ENCODE results near the gene TEX53.

DNA sequence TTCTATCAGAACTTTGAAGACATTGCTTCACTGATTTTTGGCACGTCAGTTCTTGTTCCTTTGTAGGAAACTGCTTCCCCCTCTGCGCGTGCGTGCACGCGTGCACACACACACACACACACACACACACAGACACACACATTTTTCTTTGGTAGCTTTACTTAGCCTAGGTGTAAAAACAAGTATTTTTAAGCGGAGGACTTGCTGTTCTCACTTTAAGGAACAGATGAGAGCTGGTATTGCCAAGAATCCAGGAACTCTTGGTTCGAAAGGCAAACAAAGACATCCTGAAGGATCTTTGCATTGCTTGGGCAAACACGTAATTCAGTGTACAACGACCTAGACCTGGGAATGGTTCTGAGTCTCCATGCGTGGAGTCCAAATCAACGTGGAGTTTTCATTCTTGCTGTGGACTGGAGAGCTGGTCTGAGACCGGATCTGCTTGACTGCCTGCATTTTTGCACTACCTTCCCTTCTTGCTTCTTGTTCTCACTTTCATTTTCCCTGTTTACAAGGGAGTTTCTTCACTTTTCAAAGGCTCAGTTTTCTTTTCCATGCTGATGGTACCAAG lies 38.3 kb downstream of the TEX53 start:
- TF ChIP-seq, protein P1, sequence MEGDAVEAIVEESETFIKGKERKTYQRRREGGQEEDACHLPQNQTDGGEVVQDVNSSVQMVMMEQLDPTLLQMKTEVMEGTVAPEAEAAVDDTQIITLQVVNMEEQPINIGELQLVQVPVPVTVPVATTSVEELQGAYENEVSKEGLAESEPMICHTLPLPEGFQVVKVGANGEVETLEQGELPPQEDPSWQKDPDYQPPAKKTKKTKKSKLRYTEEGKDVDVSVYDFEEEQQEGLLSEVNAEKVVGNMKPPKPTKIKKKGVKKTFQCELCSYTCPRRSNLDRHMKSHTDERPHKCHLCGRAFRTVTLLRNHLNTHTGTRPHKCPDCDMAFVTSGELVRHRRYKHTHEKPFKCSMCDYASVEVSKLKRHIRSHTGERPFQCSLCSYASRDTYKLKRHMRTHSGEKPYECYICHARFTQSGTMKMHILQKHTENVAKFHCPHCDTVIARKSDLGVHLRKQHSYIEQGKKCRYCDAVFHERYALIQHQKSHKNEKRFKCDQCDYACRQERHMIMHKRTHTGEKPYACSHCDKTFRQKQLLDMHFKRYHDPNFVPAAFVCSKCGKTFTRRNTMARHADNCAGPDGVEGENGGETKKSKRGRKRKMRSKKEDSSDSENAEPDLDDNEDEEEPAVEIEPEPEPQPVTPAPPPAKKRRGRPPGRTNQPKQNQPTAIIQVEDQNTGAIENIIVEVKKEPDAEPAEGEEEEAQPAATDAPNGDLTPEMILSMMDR (IDR thresholded peaks at IDR 0.05): no peak
- TF ChIP-seq, protein P2, sequence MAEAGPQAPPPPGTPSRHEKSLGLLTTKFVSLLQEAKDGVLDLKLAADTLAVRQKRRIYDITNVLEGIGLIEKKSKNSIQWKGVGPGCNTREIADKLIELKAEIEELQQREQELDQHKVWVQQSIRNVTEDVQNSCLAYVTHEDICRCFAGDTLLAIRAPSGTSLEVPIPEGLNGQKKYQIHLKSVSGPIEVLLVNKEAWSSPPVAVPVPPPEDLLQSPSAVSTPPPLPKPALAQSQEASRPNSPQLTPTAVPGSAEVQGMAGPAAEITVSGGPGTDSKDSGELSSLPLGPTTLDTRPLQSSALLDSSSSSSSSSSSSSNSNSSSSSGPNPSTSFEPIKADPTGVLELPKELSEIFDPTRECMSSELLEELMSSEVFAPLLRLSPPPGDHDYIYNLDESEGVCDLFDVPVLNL (CRISPR knock-in tag; IDR thresholded peaks at IDR 0.05; ENCODE audit: borderline replicate concordance, low read depth): no peak
- TF ChIP-seq ZBTB21 (CRISPR knock-in tag; IDR thresholded peaks at IDR 0.05; ENCODE audit: borderline replicate concordance): no peak

All from WTC11 (cell line).